ENCODE data around the gene MYF5. TPM values are rescaled to one million over a fixed set of nuclear protein-coding genes. Genes with fewer than 3 reads are reported as not detected.

Gene MYF5
- total RNA-seq, 1 experiment from 2014 or later, result not detected

DNA sequence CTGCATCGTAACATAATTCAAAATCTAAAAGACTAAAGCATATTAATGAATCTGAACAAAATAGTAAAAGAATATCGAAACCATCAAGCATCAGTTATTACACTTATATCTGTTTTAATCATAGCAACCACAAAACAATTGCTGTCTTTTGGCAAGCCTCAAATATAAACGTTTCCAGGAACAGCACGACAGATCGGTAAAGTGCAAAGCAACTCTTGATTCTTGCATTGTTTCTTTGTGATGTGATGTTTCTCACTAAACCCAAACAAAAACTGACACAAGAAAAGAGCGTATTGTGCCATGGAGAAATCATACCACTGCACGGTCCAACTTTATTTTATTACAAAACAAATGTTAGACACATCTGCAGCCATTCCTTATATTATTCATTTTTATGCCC, 18.5 kb upstream of the MYF5 start:
- no peak for DNase-seq (ENCODE audit: low read depth in 1 of 2, low spot score in 2 of 2)
- Histone ChIP-seq H3K27me3 (replicated peaks) (no peaks in the 10 kb centered on the region; the same call in 1 of the 2 replicates), H3K4me1 (replicated peaks) (peaks cover 7% of the 10 kb centered on the region), H3K27ac (no peak overlapping the region), H3K4me3 (no peak overlapping the region), H3K9me3 (replicated peaks) (no peaks in the 10 kb centered on the region), H3K36me3 (no peaks in the 10 kb centered on the region)

DNA sequence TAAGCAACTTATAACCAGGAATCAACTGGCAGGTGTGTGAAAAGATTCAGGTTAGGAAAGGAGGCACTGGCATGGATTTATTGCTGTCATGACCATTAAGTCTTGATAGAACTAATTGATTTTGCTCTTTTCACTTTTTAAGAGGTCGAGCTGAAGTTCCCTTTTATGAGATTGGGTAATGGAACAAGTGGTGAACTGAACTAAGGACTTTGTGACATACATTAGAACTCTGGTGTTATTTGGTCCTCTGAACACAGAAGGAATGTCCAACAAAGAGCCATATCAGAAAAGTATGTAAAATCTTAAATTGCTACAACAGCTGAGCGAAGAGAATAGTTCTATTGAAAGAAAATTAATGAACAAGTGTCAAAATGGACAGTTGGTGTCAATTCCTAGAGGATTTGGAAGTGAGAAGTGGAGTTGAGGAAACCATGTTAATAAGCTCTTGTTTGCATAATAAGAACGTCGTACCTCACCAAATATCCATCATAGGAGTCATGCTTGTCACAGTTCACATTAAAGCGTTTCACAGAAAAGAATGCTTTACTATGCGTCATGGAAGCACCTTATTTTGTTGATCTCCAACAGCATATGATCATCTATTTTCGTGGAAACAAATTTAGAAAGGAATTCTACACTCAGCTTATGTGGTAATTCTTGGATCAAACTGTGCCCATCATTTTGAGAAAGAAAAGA, 17.7 kb upstream of the MYF5 start:
- H3K27me3 ChIP-seq (replicated peaks), result no peaks in the 10 kb centered on the region; the same call in 1 of the 2 replicates
- H3K36me3 ChIP-seq, result no peaks in the 10 kb centered on the region
- peaks cover 9% of the 10 kb centered on the region for H3K4me1 ChIP-seq (replicated peaks)
- no peak overlapping the region for H3K4me3 ChIP-seq
- no peaks in the 10 kb centered on the region for H3K9me3 ChIP-seq (replicated peaks)
- H3K27ac ChIP-seq, result no peak overlapping the region
- DNase-seq (ENCODE audit: low read depth in 1 of 2, low spot score in 2 of 2), result no peak

DNA sequence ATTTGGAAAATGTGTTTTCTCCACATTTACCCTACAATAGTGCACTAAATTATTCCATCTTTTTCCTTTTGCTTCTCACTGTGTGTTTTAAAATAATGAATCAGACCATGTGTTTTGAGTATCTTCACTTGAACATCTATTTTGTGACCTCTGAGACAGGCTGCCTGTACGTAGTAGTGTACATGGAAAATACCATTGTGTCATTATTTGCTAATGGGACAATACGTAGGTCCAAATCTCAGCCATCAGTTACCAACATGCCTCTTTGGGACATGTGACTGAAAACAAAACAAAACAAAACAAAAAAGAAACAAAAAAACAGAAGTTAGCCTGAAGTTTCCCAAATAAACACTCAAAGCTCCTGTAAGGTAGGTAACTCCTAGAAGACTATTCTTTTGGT, 16.4 kb upstream of the MYF5 start:
- Histone ChIP-seq H3K4me3 (no peak overlapping the region), H3K27me3 (replicated peaks) (no peaks in the 10 kb centered on the region; the same call in 1 of the 2 replicates), H3K36me3 (no peaks in the 10 kb centered on the region), H3K9me3 (replicated peaks) (no peaks in the 10 kb centered on the region), H3K27ac (no peak overlapping the region), H3K4me1 (replicated peaks) (peaks cover 9% of the 10 kb centered on the region)
- DNase-seq (ENCODE audit: low read depth in 1 of 2, low spot score in 2 of 2), result no peak

DNA sequence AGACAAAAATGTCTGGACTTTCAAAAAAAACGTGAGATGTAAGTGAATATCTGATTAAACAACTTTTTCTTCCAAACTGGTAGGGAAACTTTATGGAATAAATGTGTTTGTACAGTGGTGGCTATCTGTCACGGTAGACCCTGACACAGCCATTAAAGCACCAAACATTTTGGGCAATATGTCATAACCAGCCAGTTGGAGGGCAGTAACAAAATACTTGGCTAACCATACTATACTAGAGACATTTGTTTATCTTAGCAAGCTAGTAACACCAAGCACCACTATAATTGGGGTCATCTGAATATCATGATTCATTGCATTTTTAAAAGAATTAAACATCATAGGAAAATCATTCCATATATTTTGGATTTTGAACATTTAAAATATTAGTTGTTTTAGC, 15.3 kb upstream of the MYF5 start:
- no peak for DNase-seq (ENCODE audit: low read depth in 1 of 2, low spot score in 2 of 2)
- no peak overlapping the region for H3K4me3 ChIP-seq

DNA sequence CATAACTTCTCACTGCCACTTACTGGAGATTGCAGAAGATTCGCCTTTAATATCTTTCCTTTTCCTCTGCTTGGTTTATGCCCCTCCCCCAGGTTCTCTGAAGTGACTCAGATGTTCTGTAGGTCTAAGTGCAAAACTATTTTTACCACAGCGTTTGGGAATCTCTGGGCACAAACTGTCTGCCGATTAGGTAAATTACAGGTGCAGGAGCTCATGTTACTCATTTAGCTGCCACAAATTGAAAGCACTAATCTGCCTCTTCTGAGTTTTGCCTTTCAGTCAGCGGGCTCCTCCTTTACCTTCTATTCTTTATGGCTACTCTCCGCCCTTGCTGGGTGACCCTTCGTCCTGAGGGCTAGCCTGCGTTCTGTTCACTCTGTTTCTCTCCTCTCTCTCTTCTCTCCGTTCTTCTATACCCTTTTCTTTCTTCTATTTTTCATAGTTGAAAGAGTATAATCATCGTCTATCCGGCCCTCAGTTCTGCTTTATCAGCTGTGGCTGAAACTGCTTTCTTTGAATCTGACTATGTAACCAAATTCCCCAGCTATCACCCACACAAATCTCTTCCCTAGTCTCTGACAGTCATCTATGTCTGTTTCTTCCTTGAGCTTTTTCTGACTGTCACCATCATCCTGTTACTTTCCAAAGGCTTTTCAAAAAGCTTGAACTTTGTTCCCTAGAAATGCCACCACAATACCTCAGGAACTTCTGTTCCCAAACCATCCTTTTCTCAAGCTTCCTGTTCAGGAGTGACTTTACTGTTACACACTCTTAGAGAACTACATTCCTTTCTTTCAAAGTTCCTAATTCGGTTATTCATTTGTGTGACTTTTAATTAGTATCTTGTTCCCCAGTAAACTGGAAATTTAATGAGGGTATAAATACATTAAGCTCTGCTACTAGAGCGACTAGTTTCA, 13.6 kb upstream of the MYF5 start:
- no peaks in the 10 kb centered on the region for H3K36me3 ChIP-seq
- H3K27ac ChIP-seq, result no peak overlapping the region
- no peaks in the 10 kb centered on the region for H3K9me3 ChIP-seq (replicated peaks)
- no peaks in the 10 kb centered on the region; the same call in 1 of the 2 replicates for H3K27me3 ChIP-seq (replicated peaks)
- H3K4me3 ChIP-seq, result no peak overlapping the region
- peaks cover 9% of the 10 kb centered on the region for H3K4me1 ChIP-seq (replicated peaks)
- peak in 1 of 2 experiments; percentile 10 for DNase-seq (ENCODE audit: low read depth in 1 of 2, low spot score in 2 of 2)

More for the DNA sequence above, 15.3 kb upstream of the MYF5 start:
- peaks cover 9% of the 10 kb centered on the region for H3K4me1 ChIP-seq (replicated peaks)
- no peaks in the 10 kb centered on the region; the same call in 1 of the 2 replicates for H3K27me3 ChIP-seq (replicated peaks)
- H3K27ac ChIP-seq, result no peak overlapping the region
- H3K36me3 ChIP-seq, result no peaks in the 10 kb centered on the region
- no peaks in the 10 kb centered on the region for H3K9me3 ChIP-seq (replicated peaks)

DNA sequence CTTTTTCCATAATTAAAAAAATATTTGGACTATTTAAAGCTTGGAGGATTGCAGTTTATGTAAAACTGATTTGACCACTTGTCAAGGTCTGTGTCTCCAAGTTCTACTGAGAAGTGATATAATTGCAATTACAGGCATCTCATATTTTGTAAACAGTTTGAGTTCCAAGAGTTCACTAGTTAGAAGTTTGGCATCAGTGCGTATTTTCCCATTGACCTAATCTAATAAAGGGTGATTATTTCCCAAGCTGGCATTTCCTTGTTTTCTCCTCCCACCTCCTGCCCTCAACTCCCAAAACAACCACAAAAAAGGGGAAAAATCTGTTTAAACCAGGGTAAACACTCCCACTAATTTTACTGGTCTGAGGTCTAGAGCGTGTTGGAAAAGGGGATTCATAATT, 12.3 kb upstream of the MYF5 start:
- H3K27ac ChIP-seq, result no peak overlapping the region
- peaks cover 9% of the 10 kb centered on the region for H3K4me1 ChIP-seq (replicated peaks)
- no peaks in the 10 kb centered on the region for H3K36me3 ChIP-seq
- H3K9me3 ChIP-seq (replicated peaks), result no peaks in the 10 kb centered on the region
- H3K4me3 ChIP-seq, result no peak overlapping the region
- DNase-seq (ENCODE audit: low read depth in 1 of 2, low spot score in 2 of 2), result no peak
- H3K27me3 ChIP-seq (replicated peaks), result no peaks in the 10 kb centered on the region

DNA sequence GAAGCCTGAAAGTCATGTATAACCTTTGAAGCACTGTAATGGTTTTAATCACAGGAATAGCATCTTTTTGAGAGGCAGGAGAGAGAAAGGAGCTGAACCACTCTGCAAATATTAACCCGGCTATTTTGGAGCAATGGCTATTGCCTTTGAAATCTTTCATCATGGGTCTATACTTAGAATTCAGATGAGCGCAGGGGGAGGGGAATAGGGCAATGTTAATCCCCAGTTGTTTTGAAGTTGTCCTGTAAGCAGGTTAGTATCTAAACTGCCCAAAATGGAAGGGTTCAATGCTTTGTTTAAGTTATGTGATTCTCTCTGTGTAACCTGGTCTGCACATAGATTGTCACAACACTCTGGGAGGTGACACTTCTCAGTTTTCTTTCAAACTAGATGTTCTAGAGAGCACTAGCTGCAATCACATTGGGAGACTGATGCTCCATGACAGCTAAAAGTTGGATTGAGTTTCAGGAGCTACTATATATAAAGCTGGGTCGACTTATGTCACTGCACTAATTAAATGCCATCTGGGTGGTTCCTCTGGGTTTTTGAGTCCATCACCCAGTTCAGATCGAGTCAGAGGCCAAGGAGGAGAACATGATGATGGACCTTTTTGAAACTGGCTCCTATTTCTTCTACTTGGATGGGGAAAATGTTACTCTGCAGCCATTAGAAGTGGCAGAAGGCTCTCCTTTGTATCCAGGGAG, 9.4 kb upstream of the MYF5 start, which contains the start of gene MYF6:
TSS of gene MYF6 (plus strand) at position 509 of the 704 bp plus-strand sequence. CDS start at position 595, 86 bp downstream.
- Histone ChIP-seq H3K9me3 (replicated peaks) (no peaks in the 10 kb centered on the region), H3K36me3 (no peaks in the 10 kb centered on the region), H3K4me3 (no peak within 1 kb of the TSS), H3K4me1 (replicated peaks) (peaks cover 9% of the 10 kb centered on the region), H3K27ac (no peak within 1 kb of the TSS), H3K27me3 (replicated peaks) (peaks cover 4% of the 10 kb centered on the region)
- no peak for DNase-seq (ENCODE audit: low read depth in 1 of 2, low spot score in 2 of 2)

DNA sequence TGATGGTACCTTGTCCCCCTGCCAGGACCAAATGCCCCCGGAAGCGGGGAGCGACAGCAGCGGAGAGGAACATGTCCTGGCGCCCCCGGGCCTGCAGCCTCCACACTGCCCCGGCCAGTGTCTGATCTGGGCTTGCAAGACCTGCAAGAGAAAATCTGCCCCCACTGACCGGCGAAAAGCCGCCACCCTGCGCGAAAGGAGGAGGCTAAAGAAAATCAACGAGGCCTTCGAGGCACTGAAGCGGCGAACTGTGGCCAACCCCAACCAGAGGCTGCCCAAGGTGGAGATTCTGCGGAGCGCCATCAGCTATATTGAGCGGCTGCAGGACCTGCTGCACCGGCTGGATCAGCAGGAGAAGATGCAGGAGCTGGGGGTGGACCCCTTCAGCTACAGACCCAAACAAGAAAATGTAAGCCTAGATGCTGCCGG, 8.9 kb upstream of the MYF5 start:
- Histone ChIP-seq H3K36me3 (no peaks in the 10 kb centered on the region), H3K4me1 (replicated peaks) (peaks cover 7% of the 10 kb centered on the region), H3K27me3 (replicated peaks) (peaks cover 4% of the 10 kb centered on the region), H3K9me3 (replicated peaks) (no peaks in the 10 kb centered on the region), H3K27ac (no peak overlapping the region), H3K4me3 (no peak overlapping the region)
- no peak for DNase-seq (ENCODE audit: low read depth in 1 of 2, low spot score in 2 of 2)

DNA sequence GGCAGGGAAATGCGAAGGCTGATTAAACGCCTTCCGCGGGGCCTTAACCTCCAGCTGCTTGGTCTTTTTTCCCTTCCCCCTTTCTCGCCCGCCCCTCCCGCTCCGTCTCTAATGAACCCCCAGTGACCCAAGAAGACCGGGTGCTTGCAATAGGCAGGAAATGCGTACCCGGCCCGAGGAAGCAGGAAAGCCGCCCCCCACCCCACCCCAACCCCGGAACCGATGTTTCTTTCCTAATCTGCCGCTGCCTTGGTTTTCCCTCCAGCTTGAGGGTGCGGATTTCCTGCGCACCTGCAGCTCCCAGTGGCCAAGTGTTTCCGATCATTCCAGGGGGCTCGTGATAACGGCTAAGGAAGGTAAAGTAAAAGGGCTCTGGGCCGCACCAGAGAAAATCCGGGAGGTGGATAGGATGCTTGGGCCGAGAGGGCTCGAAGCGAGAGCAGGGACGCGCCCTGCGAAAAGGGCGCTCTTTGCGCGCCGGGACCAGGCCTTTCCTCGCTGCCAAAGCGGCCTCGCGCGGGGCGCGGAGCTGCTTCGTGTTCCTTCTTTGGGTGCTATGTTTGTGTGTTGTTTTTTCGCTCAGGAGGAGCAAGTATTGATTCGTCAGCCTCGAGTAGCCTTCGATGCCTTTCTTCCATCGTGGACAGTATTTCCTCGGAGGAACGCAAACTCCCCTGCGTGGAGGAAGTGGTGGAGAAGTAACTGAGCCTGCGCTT, 8.3 kb upstream of the MYF5 start:
- no peak for DNase-seq (ENCODE audit: low read depth in 1 of 2, low spot score in 2 of 2)
- no peak overlapping the region for H3K4me3 ChIP-seq
- 0 out of 2 replicates have a peak, but pooled peaks cover under 1% of the 10 kb centered on the region for H3K4me1 ChIP-seq (replicated peaks)
- H3K9me3 ChIP-seq (replicated peaks), result no peaks in the 10 kb centered on the region
- H3K36me3 ChIP-seq, result no peaks in the 10 kb centered on the region
- no peak overlapping the region for H3K27ac ChIP-seq
- peaks cover 4% of the 10 kb centered on the region for H3K27me3 ChIP-seq (replicated peaks)

DNA sequence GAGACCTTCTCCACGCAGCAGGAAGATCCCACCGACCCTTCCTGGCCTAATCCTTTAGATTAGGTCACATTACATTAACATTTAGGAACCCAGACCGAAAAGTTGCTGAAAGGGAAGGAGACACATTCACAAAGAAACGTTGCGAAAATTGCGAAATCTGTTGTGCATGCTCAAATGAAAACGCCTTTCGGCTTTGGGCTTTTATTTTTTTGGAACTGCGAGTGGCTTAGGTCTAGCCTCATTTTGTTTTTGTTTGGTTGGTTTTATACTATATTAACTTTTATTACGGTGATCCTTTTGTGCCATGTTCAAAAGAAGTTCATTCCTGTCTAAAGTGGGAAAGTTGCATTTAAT, 7.8 kb upstream of the MYF5 start:
- no peaks in the 10 kb centered on the region for H3K36me3 ChIP-seq
- no peaks in the 10 kb centered on the region for H3K9me3 ChIP-seq (replicated peaks)
- H3K27me3 ChIP-seq (replicated peaks), result peaks cover 4% of the 10 kb centered on the region
- no peak overlapping the region for H3K4me3 ChIP-seq
- no peak for DNase-seq (ENCODE audit: low read depth in 1 of 2, low spot score in 2 of 2)
- no peaks in the 10 kb centered on the region for H3K4me1 ChIP-seq (replicated peaks)
- H3K27ac ChIP-seq, result no peak overlapping the region

DNA sequence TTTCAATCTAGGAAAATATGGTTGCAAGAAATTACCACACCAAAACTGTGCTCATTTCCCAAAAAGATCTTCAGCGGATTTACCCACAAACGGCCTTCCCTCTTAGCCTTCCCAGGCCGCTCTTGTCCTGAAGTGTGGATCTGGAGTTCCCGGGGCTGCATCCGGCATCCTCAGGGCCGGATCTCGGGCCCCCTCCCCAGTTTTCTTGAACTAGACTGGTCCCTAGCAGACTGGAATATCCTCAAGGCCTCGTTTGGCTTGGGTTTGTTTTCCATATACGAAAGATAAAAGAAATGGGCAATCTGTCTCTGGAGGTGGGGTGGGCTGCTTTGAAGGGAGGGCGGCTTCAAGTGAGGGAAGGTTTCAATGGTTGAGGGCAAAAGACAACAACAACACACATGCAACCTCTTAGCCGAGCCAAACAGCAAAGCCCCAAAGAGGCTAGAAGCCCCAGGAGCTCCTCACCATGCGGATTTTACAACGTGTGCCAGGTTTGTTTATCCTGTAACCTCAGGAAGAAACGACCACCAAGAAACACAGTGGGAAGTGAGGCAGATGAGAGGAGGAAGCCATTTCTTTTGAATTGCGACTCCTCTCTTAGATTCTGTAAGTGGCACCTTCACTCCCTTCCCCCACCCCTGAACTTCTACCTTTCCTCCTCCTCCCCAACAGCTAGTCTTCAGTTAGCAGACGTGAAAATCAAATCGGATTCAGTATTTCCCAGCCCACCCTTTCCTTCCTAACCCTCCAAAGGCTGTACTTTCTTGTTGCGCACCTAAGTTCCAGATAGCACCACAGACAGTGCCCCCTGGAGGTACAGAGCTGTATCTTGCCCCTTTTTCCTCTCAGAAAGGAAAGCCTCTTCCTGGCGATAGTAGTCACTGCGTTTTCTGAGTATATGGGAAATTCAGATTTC, 6.6 kb upstream of the MYF5 start:
- DNase-seq (ENCODE audit: low read depth in 1 of 2, low spot score in 2 of 2), result no peak
- H3K27me3 ChIP-seq (replicated peaks), result peaks cover 4% of the 10 kb centered on the region
- no peak overlapping the region for H3K27ac ChIP-seq
- H3K36me3 ChIP-seq, result no peaks in the 10 kb centered on the region
- H3K9me3 ChIP-seq (replicated peaks), result no peaks in the 10 kb centered on the region
- H3K4me3 ChIP-seq, result no peak overlapping the region
- H3K4me1 ChIP-seq (replicated peaks), result no peaks in the 10 kb centered on the region

DNA sequence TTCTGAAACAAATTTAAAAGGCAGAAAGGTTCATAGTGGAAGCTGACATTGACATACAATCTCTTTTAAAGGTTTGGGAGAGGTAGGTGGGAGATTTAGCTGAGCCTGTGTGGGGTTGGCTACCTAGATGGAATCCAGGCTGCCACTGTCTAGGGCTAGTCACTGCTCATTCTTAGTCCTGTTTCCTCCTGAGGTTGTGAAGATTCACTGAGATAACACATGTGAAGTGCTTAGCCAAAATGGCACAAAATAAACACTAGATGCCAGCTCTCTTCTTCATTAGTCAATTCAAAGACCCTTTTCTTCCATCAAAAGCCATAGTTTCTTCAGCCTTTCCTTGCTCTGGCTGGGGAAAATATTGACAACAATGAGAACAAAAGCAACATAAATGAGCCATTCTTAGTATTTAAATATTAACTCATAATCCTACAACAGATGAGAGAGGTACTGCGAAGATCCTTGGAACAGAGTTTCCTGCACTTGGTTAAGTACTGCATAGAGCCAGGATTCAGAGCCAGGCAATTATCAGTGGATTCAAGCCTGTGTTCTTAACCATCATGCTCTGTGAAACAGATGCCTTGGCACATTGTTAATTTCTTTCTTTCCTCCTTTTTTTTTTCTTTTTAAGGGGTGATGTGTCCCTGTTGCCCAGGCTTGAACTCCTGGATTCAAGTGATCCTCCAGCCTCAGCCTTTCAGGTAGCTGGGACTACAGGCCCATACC, 5.8 kb upstream of the MYF5 start:
- no peaks in the 10 kb centered on the region for H3K9me3 ChIP-seq (replicated peaks)
- H3K4me1 ChIP-seq (replicated peaks), result no peaks in the 10 kb centered on the region
- peaks cover 4% of the 10 kb centered on the region for H3K27me3 ChIP-seq (replicated peaks)
- H3K27ac ChIP-seq, result no peak overlapping the region
- no peak overlapping the region for H3K4me3 ChIP-seq
- no peaks in the 10 kb centered on the region for H3K36me3 ChIP-seq
- DNase-seq (ENCODE audit: low read depth in 1 of 2, low spot score in 2 of 2), result no peak
